Prostate gland (tissue), 2 donors: Measurements from ENCODE around the gene PANK1. TPM values are rescaled to one million over a fixed set of nuclear protein-coding genes. Genes with fewer than 3 reads are reported as not detected.

Source experiments
- DNase-seq: peaks from one replicate; pipeline ENCODE4 v3.0.0-alpha.2; 2019; ENCODE audit warnings: low spot score
- H3K27ac ChIP-seq, 2 donors: fragments of 200-600 bp; sonication (generic); 2 replicates each; pipeline ENCODE4 v1.5.1; 2017 to 2019
- H3K27me3 ChIP-seq: fragments of 200-600 bp; sonication (generic); replicated peaks from 2 replicates; pipeline ENCODE4 v1.5.1; 2019; ENCODE audit not compliant: insufficient read depth
- H3K36me3 ChIP-seq, 2 donors: fragments of 200-600 bp; sonication (generic); 1 replicate in 1 of 2; 2 replicates in 1 of 2; pipeline versions ENCODE4 v1.5.1 to v1.8.1; 2017 to 2019
- H3K4me1 ChIP-seq: fragments of 200-600 bp; sonication (generic); replicated peaks from 2 replicates; pipeline ENCODE4 v1.5.1; 2019
- H3K4me3 ChIP-seq, 2 donors: fragments of 200-600 bp; sonication (generic); 2 replicates each; pipeline ENCODE4 v1.5.1; 2017 to 2019
- H3K9me3 ChIP-seq: fragments of 200-600 bp; sonication (generic); 2 replicates; pipeline ENCODE4 v1.5.1; 2017
- CTCF ChIP-seq, 4 experiments: fragments of 200-600 bp in 2 of 4; fragments of 450-650 bp in 2 of 4; sonication (generic) in 2 of 4; IDR thresholded peaks; 1 replicate in 3 of 4; 2 replicates in 1 of 4; pipeline ENCODE4 v1.5.1; 2016 to 2019; ENCODE audit warnings: antibody characterized with exemption in 4 of 4, mild to moderate bottlenecking in 2 of 4, moderate library complexity in 2 of 4
- POLR2A ChIP-seq: fragments of 450-650 bp; IDR thresholded peaks from one replicate; pipeline ENCODE4 v1.6.1; 2016; ENCODE audit warnings: antibody characterized with exemption, mild to moderate bottlenecking
- POLR2AphosphoS5 ChIP-seq: sonication (generic); formaldehyde crosslinking; IDR thresholded peaks from one replicate; pipeline ENCODE4 v1.6.1; 2017; ENCODE audit warnings: antibody characterized with exemption
- WGBS: methylation state at CpG from one replicate; pipeline ENCODE4 v1.1.5; 2018; 5-methylcytosine and 5-hydroxymethylcytosine counted together
- intact Hi-C: fragments of 100-400 bp; cut with DNase I; formaldehyde crosslinking; loops from one replicate; pipeline ENCODE4 v1.14.2; 2022
- total RNA-seq, 2 donors: library from RNA; depleted of rRNA; stranded (reverse); fragments of >200 nt; gene quantifications; one replicate each; pipeline ENCODE4 v1.1.0, GENCODE V29; 2016

Gene PANK1
- total RNA-seq, 2 donors from 2014 or later, result 3.1 to 16.0 TPM

DNA sequence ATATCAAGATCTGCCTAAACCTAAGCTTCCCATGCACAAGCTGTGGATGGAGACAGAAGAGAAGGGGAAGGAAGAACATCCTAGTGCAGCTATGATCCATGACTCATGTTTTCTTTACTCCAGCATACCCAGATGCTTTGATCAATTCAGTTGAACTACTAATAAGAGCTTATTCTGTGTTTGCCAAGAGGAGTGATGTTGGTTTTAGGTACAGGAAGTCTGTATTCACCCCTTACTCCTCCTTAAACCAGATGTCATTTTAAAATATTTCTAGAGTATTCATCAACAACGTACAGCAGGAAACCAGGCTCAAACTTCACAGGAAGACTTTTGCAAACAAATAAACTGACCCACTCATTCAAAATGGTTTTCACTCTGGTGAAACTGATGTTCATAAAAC lies 29.2 kb downstream of the PANK1 start:
- DNase-seq, result no peak
- intact Hi-C loops, result no loop called here
- Histone ChIP-seq H3K27ac (no peak overlapping the region), H3K36me3 (no peaks in the 10 kb centered on the region), H3K4me1 (no peaks in the 10 kb centered on the region), H3K9me3 (no peaks in the 10 kb centered on the region), H3K27me3 (no peaks in the 10 kb centered on the region), H3K4me3 (no peak overlapping the region)
- 28% methylated on average over 1 of the region's 1 CpG for WGBS
- TF ChIP-seq POLR2A (no peak), CTCF (IDR thresholded peaks at IDR 0.05) (no peak)

GRCh38 chr10:89615112-89615511 lies 29.9 kb downstream of the PANK1 start:
- H3K27me3 ChIP-seq, result no peaks in the 10 kb centered on the region

DNA sequence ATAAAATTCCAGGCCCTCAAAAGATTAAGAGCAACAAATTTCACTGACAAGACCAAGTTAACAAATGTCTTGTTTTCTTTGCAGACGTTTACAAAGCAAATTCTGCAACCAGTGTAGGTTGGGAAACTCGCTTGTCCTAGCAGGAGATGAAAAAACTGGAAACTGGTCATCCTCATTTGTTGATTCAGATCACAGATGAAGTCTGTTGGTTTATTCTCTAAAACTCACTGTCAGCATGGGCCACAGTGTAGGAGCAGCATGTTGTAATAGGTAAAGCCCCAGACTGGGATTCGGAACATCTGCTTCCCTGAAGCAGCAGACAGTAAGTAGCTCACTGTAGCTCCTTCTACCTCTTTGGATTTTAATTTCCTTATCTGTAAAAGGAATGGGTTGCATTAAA lies 31.5 kb downstream of the PANK1 start:
- 83% methylated on average over 3 of the region's 3 CpGs for WGBS
- H3K9me3 ChIP-seq, result no peaks in the 10 kb centered on the region

More at GRCh38 chr10:89615112-89615511, 29.9 kb downstream of the PANK1 start:
- TF ChIP-seq CTCF (IDR thresholded peaks at IDR 0.05), result no peak
- TF ChIP-seq POLR2AphosphoS5, result no peak
- no peak for TF ChIP-seq POLR2A
- Histone ChIP-seq H3K9me3 (no peaks in the 10 kb centered on the region), H3K27ac (no peak overlapping the region), H3K4me3 (no peak overlapping the region), H3K36me3 (no peaks in the 10 kb centered on the region), H3K4me1 (no peaks in the 10 kb centered on the region)
- WGBS, result 97% methylated on average over 3 of the region's 3 CpGs
- intact Hi-C loops, result no loop called here
- no peak for DNase-seq

GRCh38 chr10:89611282-89611681 lies 33.8 kb downstream of the PANK1 start:
- no peak for DNase-seq
- H3K9me3 ChIP-seq, result no peaks in the 10 kb centered on the region
- intact Hi-C loops, result no loop called here
- H3K36me3 ChIP-seq, result no peaks in the 10 kb centered on the region
- no peaks in the 10 kb centered on the region for H3K27me3 ChIP-seq
- no peaks in the 10 kb centered on the region for H3K4me1 ChIP-seq
- WGBS, result 98% methylated on average over 4 of the region's 4 CpGs
- H3K27ac ChIP-seq, result no peak overlapping the region
- H3K4me3 ChIP-seq, result no peak overlapping the region
- TF ChIP-seq CTCF (IDR thresholded peaks at IDR 0.05) (no peak), POLR2A (no peak), POLR2AphosphoS5 (no peak)

More for the DNA sequence above, 31.5 kb downstream of the PANK1 start:
- Histone ChIP-seq H3K4me3 (no peak overlapping the region), H3K27me3 (no peaks in the 10 kb centered on the region), H3K4me1 (no peaks in the 10 kb centered on the region), H3K27ac (no peak overlapping the region), H3K36me3 (no peaks in the 10 kb centered on the region)
- no peak for DNase-seq
- TF ChIP-seq CTCF (IDR thresholded peaks at IDR 0.05), result no peak
- TF ChIP-seq POLR2AphosphoS5, result no peak
- TF ChIP-seq POLR2A, result no peak
- intact Hi-C loops, result no loop called here

- TF ChIP-seq POLR2AphosphoS5 (no peak), POLR2A (no peak), CTCF (IDR thresholded peaks at IDR 0.05) (no peak)
- Histone ChIP-seq H3K36me3 (no peaks in the 10 kb centered on the region), H3K4me1 (no peaks in the 10 kb centered on the region), H3K27ac (no peak overlapping the region), H3K27me3 (no peaks in the 10 kb centered on the region), H3K4me3 (no peak overlapping the region), H3K9me3 (no peaks in the 10 kb centered on the region)
- DNase-seq, result no peak
- WGBS, result 0% methylated on average over 2 of the region's 2 CpGs
- intact Hi-C loops, result no loop called here
Observed at GRCh38 chr10:89609833-89610346, 35.2 kb downstream of the PANK1 start.
